Endothelial cell of umbilical vein (primary cell): ENCODE results near the gene IGFBP3.

ENCODE experiments used
- CTCF ChIP-seq, 2 donors: IDR thresholded peaks; 1 replicate in 1 of 2; 2 replicates in 1 of 2; pipeline ENCODE4 v1.5.1; 2011; ENCODE audit warnings: low read length in 2 of 2, mild to moderate bottlenecking in 2 of 2, moderate library complexity in 2 of 2, control low read depth in 1 of 2, inconsistent platforms in 1 of 2, low read depth in 1 of 2; ENCODE audit not compliant: insufficient read depth in 1 of 2; ENCODE audit errors: extremely low read depth in 1 of 2
- EZH2 ChIP-seq: IDR thresholded peaks from 2 replicates; pipeline ENCODE4 v1.6.1; 2012; ENCODE audit warnings: borderline replicate concordance, low read depth, mild to moderate bottlenecking, moderate library complexity, low read length, inconsistent platforms; ENCODE audit not compliant: severe bottlenecking
- POLR2A ChIP-seq: IDR thresholded peaks from 2 replicates; pipeline ENCODE4 v1.6.1; 2012; ENCODE audit warnings: low read depth, mild to moderate bottlenecking, control low read depth, low read length

GRCh38 chr7:45915606-45916005 is 5.5 kb downstream of the IGFBP3 start:
- TF ChIP-seq EZH2: no peak
- TF ChIP-seq CTCF (IDR thresholded peaks at IDR 0.05; ENCODE audit: extremely low read depth in 1 of 2, insufficient read depth in 1 of 2, low read depth in 1 of 2, low read length in 2 of 2): no peak
- TF ChIP-seq POLR2A: no peak
